SK-N-SH (cell line): ENCODE data around the gene MCTP2. TPM values are rescaled to one million over a fixed set of nuclear protein-coding genes. Genes with fewer than 3 reads are reported as not detected.

Source experiments
- CTCF ChIA-PET: fragments of 300-600, 350-600 bp; formaldehyde crosslinking; extraction: SDS; loops from one replicate; lab custom pipeline; 2021; lab: Yijun Ruan, JAX
- POLR2A ChIA-PET: fragments of 350-600 bp; sonication (Branson Sonifier 250); formaldehyde crosslinking; extraction: SDS; loops from one replicate; lab custom pipeline; 2020; ENCODE audit warnings: antibody characterized with exemption, inconsistent platforms; lab: Yijun Ruan, JAX
- DNase-seq: peaks from one replicate; pipeline ENCODE4 v3.0.0; 2012
- H2AFZ ChIP-seq: fragments of 200-600 bp; sonication (generic); 2 replicates; pipeline ENCODE4 v1.8.1; 2016; ENCODE audit warnings: antibody characterized with exemption, mild to moderate bottlenecking, low read depth
- H3F3A ChIP-seq: fragments of 200-600 bp; sonication (generic); replicated peaks from 2 replicates; pipeline ENCODE3; 2016; ENCODE audit warnings: antibody characterized with exemption, mild to moderate bottlenecking; ENCODE audit not compliant: insufficient read depth
- H3K27ac ChIP-seq, 2 experiments: fragments of 200-500 bp in 1 of 2; fragments of 200-600 bp in 1 of 2; sonication (Bioruptor generic) in 1 of 2; sonication (generic), shearing (Covaris generic) in 1 of 2; 2 replicates each; pipeline versions ENCODE4 v1.5.1 to v1.6.1; 2014 to 2016; ENCODE audit warnings: low read depth in 2 of 2, inconsistent platforms in 1 of 2, low read length in 1 of 2, mild to moderate bottlenecking in 1 of 2, mixed read lengths in 1 of 2
- H3K27me3 ChIP-seq: fragments of 200-600 bp; sonication (generic), shearing (Covaris generic); 2 replicates; pipeline ENCODE4 v1.6.1; 2016; ENCODE audit warnings: mixed run types; ENCODE audit not compliant: insufficient read depth
- H3K36me3 ChIP-seq, 2 experiments: fragments of 200-500 bp in 1 of 2; fragments of 200-600 bp in 1 of 2; sonication (Bioruptor generic) in 1 of 2; sonication (generic) in 1 of 2; replicated peaks in 1 of 2; 2 replicates each; pipeline versions ENCODE3 to v1.5.1; 2014 to 2016; ENCODE audit warnings: low read length in 1 of 2, mild to moderate bottlenecking in 1 of 2; ENCODE audit not compliant: insufficient read depth in 2 of 2, control insufficient read depth in 1 of 2
- H3K4me1 ChIP-seq, 2 experiments: fragments of 200-500 bp in 1 of 2; fragments of 200-600 bp in 1 of 2; sonication (Bioruptor generic) in 1 of 2; sonication (generic), shearing (Covaris generic) in 1 of 2; 2 replicates each; pipeline versions ENCODE4 v1.5.1 to v1.6.1; 2014 to 2016; ENCODE audit warnings: low read depth in 1 of 2, low read length in 1 of 2, mixed run types in 1 of 2; ENCODE audit not compliant: insufficient read depth in 2 of 2, control insufficient read depth in 1 of 2
- H3K4me2 ChIP-seq: fragments of 200-600 bp; sonication (generic), shearing (Covaris generic); 2 replicates; pipeline ENCODE4 v1.6.1; 2017; ENCODE audit warnings: mixed run types
- H3K4me3 ChIP-seq, 2 experiments: fragments of 200-500 bp in 1 of 2; fragments of 200-600 bp in 1 of 2; sonication (Bioruptor generic) in 1 of 2; sonication (generic), shearing (Covaris generic) in 1 of 2; 2 replicates each; pipeline versions ENCODE4 v1.5.1 to v1.8.1; 2014 to 2016; ENCODE audit warnings: low read depth in 2 of 2, inconsistent platforms in 1 of 2, low read length in 1 of 2, mild to moderate bottlenecking in 1 of 2, mixed read lengths in 1 of 2, moderate library complexity in 1 of 2
- H3K79me2 ChIP-seq: fragments of 200-600 bp; sonication (generic); 2 replicates; pipeline ENCODE4 v1.8.1; 2017; ENCODE audit warnings: mild to moderate bottlenecking; ENCODE audit not compliant: insufficient read depth
- H3K9ac ChIP-seq: fragments of 200-600 bp; sonication (generic); 2 replicates; pipeline ENCODE4 v1.6.1; 2017; ENCODE audit warnings: mixed run types
- H3K9me2 ChIP-seq: fragments of 200-600 bp; sonication (generic); 2 replicates; pipeline ENCODE4 v1.6.1; 2017; ENCODE audit warnings: mixed run types
- H3K9me3 ChIP-seq: fragments of 200-600 bp; sonication (generic); 2 replicates; pipeline ENCODE4 v1.6.1; 2017; ENCODE audit warnings: mixed run types, mild to moderate bottlenecking, moderate library complexity
- H4K20me1 ChIP-seq: fragments of 200-600 bp; sonication (generic); 2 replicates; pipeline ENCODE4 v1.6.1; 2017; ENCODE audit warnings: mild to moderate bottlenecking, mixed run types; ENCODE audit not compliant: insufficient read depth
- CTCF ChIP-seq: fragments of 200-600 bp; sonication (generic); IDR thresholded peaks from 2 replicates; pipeline ENCODE4 v1.6.1; 2017; ENCODE audit warnings: antibody characterized with exemption, mild to moderate bottlenecking, moderate library complexity
- GABPA ChIP-seq: IDR thresholded peaks from 2 replicates; pipeline ENCODE4 v1.4.0; 2012; ENCODE audit warnings: low read depth, mild to moderate bottlenecking
- MAX ChIP-seq: IDR thresholded peaks from 2 replicates; pipeline ENCODE4 v1.4.0; 2012; ENCODE audit warnings: low read depth
- MXI1 ChIP-seq: IDR thresholded peaks from 2 replicates; pipeline ENCODE4 v1.6.1; 2012; ENCODE audit warnings: mild to moderate bottlenecking, low read depth, low read length, improper control_type of control experiment
- NRF1 ChIP-seq: IDR thresholded peaks from 2 replicates; pipeline ENCODE4 v1.6.1; 2012; ENCODE audit warnings: low read depth, mild to moderate bottlenecking, low read length
- PBX3 ChIP-seq: IDR thresholded peaks from 2 replicates; pipeline ENCODE4; 2012
- POLR2AphosphoS5 ChIP-seq: IDR thresholded peaks from 2 replicates; pipeline ENCODE4 v1.6.1; 2012; ENCODE audit warnings: low read depth, low read length
- RAD21 ChIP-seq: IDR thresholded peaks from 2 replicates; pipeline ENCODE4 v1.6.1; 2012; ENCODE audit warnings: mild to moderate bottlenecking, low read length
- SIN3A ChIP-seq: IDR thresholded peaks from 2 replicates; pipeline ENCODE4 v1.6.1; 2012; ENCODE audit warnings: low read depth, mild to moderate bottlenecking, low read length, moderate library complexity, borderline replicate concordance
- TAF1 ChIP-seq: IDR thresholded peaks from 2 replicates; pipeline ENCODE4 v1.6.1; 2012; ENCODE audit warnings: low read depth, mild to moderate bottlenecking, low read length, moderate library complexity, borderline replicate concordance
- TEAD4 ChIP-seq: IDR thresholded peaks from 2 replicates; pipeline ENCODE4 v1.4.0; 2012; ENCODE audit warnings: mild to moderate bottlenecking, borderline replicate concordance; ENCODE audit not compliant: insufficient read depth
- USF1 ChIP-seq: IDR thresholded peaks from 2 replicates; pipeline ENCODE4 v1.4.0; 2012; ENCODE audit warnings: low read depth, borderline replicate concordance
- USF2 ChIP-seq: fragments of 150-350 bp; IDR thresholded peaks from 2 replicates; pipeline ENCODE4 v1.6.1; 2017; ENCODE audit warnings: antibody characterized with exemption, low read length, low read depth, borderline replicate concordance
- ZBTB33 ChIP-seq: IDR thresholded peaks from 2 replicates; pipeline ENCODE4 v1.4.0; 2012; ENCODE audit warnings: low read depth, borderline replicate concordance
- WGBS: methylation state at CpG from one replicate; pipeline ENCODE4 v1.1.6; 2017; ENCODE audit warnings: low lambda C conversion rate; 5-methylcytosine and 5-hydroxymethylcytosine counted together
- polyA plus RNA-seq, 3 experiments: library from polyadenylated mRNA; depleted of rRNA; stranded (reverse); fragments of >200 nt; gene quantifications; 2 replicates each; pipeline ENCODE4 v1.2.3, GENCODE V29; 2012

MCTP2 gene
- polyA plus RNA-seq, 1 of the 3 experiments (the other 2 are of a cell fraction) = 0.26 TPM

- Histone ChIP-seq H3K4me2 (no peak overlapping the region), H3F3A (no peaks in the 10 kb centered on the region), H3K9me2 (no peaks in the 10 kb centered on the region), H3K36me3 (no peaks in the 10 kb centered on the region), H2AFZ (no peak overlapping the region), H3K27me3 (no peaks in the 10 kb centered on the region), H3K4me3 (no peak overlapping the region), H4K20me1 (no peaks in the 10 kb centered on the region), H3K9me3 (0 out of 2 replicates have a peak, but pooled peaks cover 7% of the 10 kb centered on the region), H3K79me2 (no peaks in the 10 kb centered on the region), H3K4me1 (no peaks in the 10 kb centered on the region), H3K27ac (no peak overlapping the region), H3K9ac (no peak overlapping the region)
- no peak for DNase-seq
- ChIA-PET CTCF (no interaction called here), POLR2A (no interaction called here)
- 20% methylated on average over 1 of the region's 1 CpG for WGBS
- TF ChIP-seq NRF1 (no peak), ZBTB33 (no peak), GABPA (no peak), USF2 (no peak), PBX3 (no peak)
Measured at GRCh38 chr15:94451466-94451865, 220.1 kb downstream of the MCTP2 start.

- H3F3A ChIP-seq = no peaks in the 10 kb centered on the region
- H3K4me2 ChIP-seq = no peak overlapping the region
- TF ChIP-seq GABPA = no peak
- no peak for TF ChIP-seq TEAD4
- TF ChIP-seq USF1 = no peak
- no peak for TF ChIP-seq POLR2AphosphoS5
- TF ChIP-seq SIN3A = no peak
- TF ChIP-seq RAD21 = no peak
- no peak for TF ChIP-seq PBX3
- TF ChIP-seq MAX = no peak
- TF ChIP-seq CTCF = no peak
- no peak for TF ChIP-seq TAF1
- TF ChIP-seq MXI1 = no peak
- TF ChIP-seq, all 33 proteins: peak for 0
- 35% methylated on average over 1 of the region's 1 CpG for WGBS
- ChIA-PET CTCF (interaction anchor here (1.6 kb wide), 1 partner anchor 40 kb away, joined by 5 read pairs; no protein-coding TSS in a partner anchor), POLR2A (no interaction called here)
- Histone ChIP-seq H3K4me3 (no peak overlapping the region), H2AFZ (no peak overlapping the region), H3K27ac (no peak overlapping the region), H3K36me3 (no peaks in the 10 kb centered on the region), H3K27me3 (no peaks in the 10 kb centered on the region), H3K9me3 (peaks cover 7% of the 10 kb centered on the region; the same call in 1 of the 2 replicates), H3K9me2 (no peaks in the 10 kb centered on the region), H3K9ac (no peak overlapping the region), H3K4me1 (no peaks in the 10 kb centered on the region), H3K79me2 (no peaks in the 10 kb centered on the region), H4K20me1 (no peaks in the 10 kb centered on the region)
- DNase-seq = no peak
Measured at GRCh38 chr15:94453227-94453988, 222.0 kb downstream of the MCTP2 start.
